Measurements from ENCODE around the gene EPHA2. TPM values are rescaled to one million over a fixed set of nuclear protein-coding genes. Genes with fewer than 3 reads are reported as not detected.
"Not testable (repeated sequence)": the region's sequence is repeated elsewhere in the genome, so short reads cannot be mapped to it uniquely, and the experiment has no call there.

Gene EPHA2
- total and polyA plus RNA-seq, 3 donors from 2014 or later, result 5.1 to 14.1 (median 5.7) TPM

GRCh38 chr1:16109571-16109970, 46.3 kb downstream of the EPHA2 start:
- no peak for TF ChIP-seq POLR2A (IDR thresholded peaks at IDR 0.05)
- TF ChIP-seq, protein P1, sequence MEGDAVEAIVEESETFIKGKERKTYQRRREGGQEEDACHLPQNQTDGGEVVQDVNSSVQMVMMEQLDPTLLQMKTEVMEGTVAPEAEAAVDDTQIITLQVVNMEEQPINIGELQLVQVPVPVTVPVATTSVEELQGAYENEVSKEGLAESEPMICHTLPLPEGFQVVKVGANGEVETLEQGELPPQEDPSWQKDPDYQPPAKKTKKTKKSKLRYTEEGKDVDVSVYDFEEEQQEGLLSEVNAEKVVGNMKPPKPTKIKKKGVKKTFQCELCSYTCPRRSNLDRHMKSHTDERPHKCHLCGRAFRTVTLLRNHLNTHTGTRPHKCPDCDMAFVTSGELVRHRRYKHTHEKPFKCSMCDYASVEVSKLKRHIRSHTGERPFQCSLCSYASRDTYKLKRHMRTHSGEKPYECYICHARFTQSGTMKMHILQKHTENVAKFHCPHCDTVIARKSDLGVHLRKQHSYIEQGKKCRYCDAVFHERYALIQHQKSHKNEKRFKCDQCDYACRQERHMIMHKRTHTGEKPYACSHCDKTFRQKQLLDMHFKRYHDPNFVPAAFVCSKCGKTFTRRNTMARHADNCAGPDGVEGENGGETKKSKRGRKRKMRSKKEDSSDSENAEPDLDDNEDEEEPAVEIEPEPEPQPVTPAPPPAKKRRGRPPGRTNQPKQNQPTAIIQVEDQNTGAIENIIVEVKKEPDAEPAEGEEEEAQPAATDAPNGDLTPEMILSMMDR (IDR thresholded peaks at IDR 0.05), result no peak
- H3K36me3 ChIP-seq (ENCODE audit: low read depth, missing control alignments), result no peaks in the 10 kb centered on the region
- H3K9me3 ChIP-seq, result no peaks in the 10 kb centered on the region
- no peaks in the 10 kb centered on the region for H3K27me3 ChIP-seq
- H3K4me3 ChIP-seq, result no peak overlapping the region
- intact Hi-C loops (cut with DNase I; ENCODE audit: low total_unique reads), result no loop called here
- WGBS, 2 donors, result 75 to 88% methylated on average over 1 of the region's 1 CpG
- H3K4me1 ChIP-seq, result peaks cover 23% of the 10 kb centered on the region
- no peak for DNase-seq
- no peak overlapping the region for H3K27ac ChIP-seq

- H3K4me1 ChIP-seq; H3K27ac ChIP-seq; H3K27me3 ChIP-seq; H3K9me3 ChIP-seq; H3K36me3 ChIP-seq (ENCODE audit: low read depth, missing control alignments); intact Hi-C loops (cut with DNase I; ENCODE audit: low total_unique reads); DNase-seq; H3K4me3 ChIP-seq: not testable (repeated sequence)
- 80 to 89% methylated on average over 5 of the region's 5 CpGs for WGBS, 2 donors
These were observed 48.8 kb downstream of the EPHA2 start for GRCh38 chr1:16107039-16107438.

DNA sequence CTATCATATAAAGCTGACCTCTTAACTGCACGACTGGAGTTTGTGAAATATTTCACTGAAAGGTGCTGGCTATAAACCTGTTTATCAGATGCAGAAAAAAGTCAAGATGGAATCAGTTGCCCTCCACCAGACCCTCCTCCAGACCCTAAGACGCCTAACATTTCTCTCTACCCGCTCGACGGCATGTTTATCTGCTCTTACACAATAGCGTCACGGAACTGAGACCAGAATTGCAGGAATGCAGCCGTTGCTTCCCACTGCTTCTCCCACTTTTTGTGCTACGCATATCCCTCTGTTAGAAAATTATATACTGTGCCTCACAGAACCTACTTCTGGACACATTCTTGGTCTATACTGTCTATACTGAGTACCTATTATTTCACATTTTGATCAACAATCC, 54.2 kb downstream of the EPHA2 start:
- Histone ChIP-seq H3K36me3 (ENCODE audit: low read depth, missing control alignments) (no peaks in the 10 kb centered on the region), H3K4me1 (no peaks in the 10 kb centered on the region), H3K27ac (no peak overlapping the region), H3K4me3 (no peak overlapping the region), H3K27me3 (no peaks in the 10 kb centered on the region), H3K9me3 (no peaks in the 10 kb centered on the region)
- intact Hi-C loops (cut with DNase I; ENCODE audit: low total_unique reads), result no loop called here
- no peak for DNase-seq
- no peak for TF ChIP-seq POLR2A (IDR thresholded peaks at IDR 0.05)
- TF ChIP-seq, protein P1 (IDR thresholded peaks at IDR 0.05), result no peak
- 64 to 66% methylated on average over 9 of the region's 9 CpGs for WGBS, 2 donors

- 97 to 100% methylated on average over 1 of the region's 1 CpG for WGBS, 2 donors
These were observed 56.5 kb downstream of the EPHA2 start for GRCh38 chr1:16099412-16099811.

DNA sequence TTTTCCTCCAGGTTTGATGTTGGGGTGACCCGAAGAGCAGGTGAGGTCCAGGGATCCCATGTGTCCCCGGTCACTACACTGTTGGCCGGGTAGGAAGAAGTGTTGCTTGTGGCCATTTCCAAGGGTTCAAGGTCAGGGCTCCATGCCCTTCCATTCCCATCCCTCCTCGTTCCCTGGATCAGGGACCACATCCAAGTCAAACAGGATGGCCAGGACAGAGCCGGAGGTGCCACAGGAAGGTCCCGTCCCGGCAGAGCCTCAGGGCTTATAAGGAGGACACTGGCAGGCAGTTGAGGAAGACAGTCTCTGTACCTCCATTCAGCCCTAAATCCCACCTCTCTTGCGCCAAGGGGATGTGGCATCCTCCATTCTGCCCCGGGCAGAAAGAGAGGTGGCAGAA, 60.4 kb downstream of the EPHA2 start:
- Histone ChIP-seq H3K4me1 (peaks cover 4% of the 10 kb centered on the region), H3K9me3 (no peaks in the 10 kb centered on the region)
- 61 to 71% methylated on average over 6 to 9 of the region's 9 CpGs for WGBS, 2 donors

More at GRCh38 chr1:16099412-16099811, 56.5 kb downstream of the EPHA2 start:
- DNase-seq, result no peak
- TF ChIP-seq, protein P1 (IDR thresholded peaks at IDR 0.05), result no peak
- no peak for TF ChIP-seq POLR2A (IDR thresholded peaks at IDR 0.05)
- H3K9me3 ChIP-seq, result no peaks in the 10 kb centered on the region
- peaks cover 4% of the 10 kb centered on the region for H3K4me1 ChIP-seq
- intact Hi-C loops (cut with DNase I; ENCODE audit: low total_unique reads), result no loop called here
- H3K36me3 ChIP-seq (ENCODE audit: low read depth, missing control alignments), result no peaks in the 10 kb centered on the region
- no peaks in the 10 kb centered on the region for H3K27me3 ChIP-seq
- no peak overlapping the region for H3K4me3 ChIP-seq
- no peak overlapping the region for H3K27ac ChIP-seq

More for the DNA sequence above, 60.4 kb downstream of the EPHA2 start:
- intact Hi-C loops (cut with DNase I; ENCODE audit: low total_unique reads), result no loop called here
- TF ChIP-seq, protein P1 (IDR thresholded peaks at IDR 0.05), result no peak
- no peak for TF ChIP-seq POLR2A (IDR thresholded peaks at IDR 0.05)
- H3K27me3 ChIP-seq, result no peaks in the 10 kb centered on the region
- H3K36me3 ChIP-seq (ENCODE audit: low read depth, missing control alignments), result no peaks in the 10 kb centered on the region
- no peak for DNase-seq
- no peak overlapping the region for H3K4me3 ChIP-seq
- H3K27ac ChIP-seq, result no peak overlapping the region

All from testis (tissue), 3 donors.